Caco-2 (cell line): ENCODE measurements around the gene MTLN. TPM values are rescaled to one million over a fixed set of nuclear protein-coding genes. Genes with fewer than 3 reads are reported as not detected.
"Not testable (repeated sequence)": the region's sequence is repeated elsewhere in the genome, so short reads cannot be mapped to it uniquely, and the experiment has no call there.

ENCODE experiments used
- BruUV-seq: library from RNA; stranded (reverse); fragments of 400-500 nt; replicated peaks from 2 replicates; lab custom pipeline; 2021; lab: Mats Ljungman, UMichigan
- CTCF ChIA-PET: fragments of 300-600 bp; sonication (Branson Sonifier 250); formaldehyde crosslinking; loops from one replicate; lab custom pipeline; 2022; ENCODE audit warnings: antibody characterized with exemption; lab: Charles Lee
- POLR2A ChIA-PET: fragments of 300-600 bp; sonication (Branson Sonifier 250); formaldehyde crosslinking; loops from one replicate; lab custom pipeline; 2022; ENCODE audit warnings: antibody characterized with exemption; lab: Charles Lee
- DNase-seq, 2 experiments: peaks; one replicate each; pipeline versions ENCODE4 v3.0.0 to v3.0.0-alpha.2; 2020 to 2022
- H3K27me3 ChIP-seq: replicated peaks from 2 replicates; pipeline ENCODE4 v1.6.0; 2011; ENCODE audit warnings: low read length; ENCODE audit not compliant: control insufficient read depth, insufficient read depth
- H3K36me3 ChIP-seq: 2 replicates; pipeline ENCODE4 v1.5.1; 2011; ENCODE audit warnings: low read length; ENCODE audit not compliant: control insufficient read depth, insufficient read depth
- H3K4me1 ChIP-seq: fragments of 250-450 bp; sonication (Bioruptor Pico); 2 replicates; pipeline ENCODE4 v1.5.1; 2020; ENCODE audit warnings: mild to moderate bottlenecking
- H3K4me3 ChIP-seq: 2 replicates; pipeline ENCODE4 v1.5.1; 2011; ENCODE audit warnings: low read depth, mild to moderate bottlenecking, control low read depth, low read length
- H3K9me3 ChIP-seq: fragments of 250-450 bp; sonication (Bioruptor Pico); 2 replicates; pipeline ENCODE4 v1.5.1; 2020; ENCODE audit warnings: mild to moderate bottlenecking, moderate library complexity
- H3K27ac Mint-ChIP-seq: one replicate; pipeline ENCODE4 v1.8.0; 2022; ENCODE audit warnings: mixed read lengths; ENCODE audit not compliant: unreplicated experiment
- H3K27me3 Mint-ChIP-seq: one replicate; pipeline ENCODE4 v1.8.0; 2022; ENCODE audit warnings: mixed read lengths; ENCODE audit not compliant: insufficient read depth, unreplicated experiment
- H3K36me3 Mint-ChIP-seq: one replicate; pipeline ENCODE4 v1.8.0; 2022; ENCODE audit warnings: mild to moderate bottlenecking, mixed read lengths; ENCODE audit not compliant: insufficient read depth, unreplicated experiment
- H3K4me1 Mint-ChIP-seq: one replicate; pipeline ENCODE4 v1.8.0; 2022; ENCODE audit warnings: low read depth, mixed read lengths; ENCODE audit not compliant: unreplicated experiment
- H3K4me3 Mint-ChIP-seq: one replicate; pipeline ENCODE4 v1.8.0; 2022; ENCODE audit warnings: mild to moderate bottlenecking, moderate library complexity, mixed read lengths; ENCODE audit not compliant: unreplicated experiment
- H3K9me3 Mint-ChIP-seq: one replicate; pipeline ENCODE4 v1.8.0; 2022; ENCODE audit warnings: mixed read lengths; ENCODE audit not compliant: unreplicated experiment
- CTCF ChIP-seq, 2 experiments: fragments of 200-600 bp in 1 of 2; IDR thresholded peaks; 1 replicate in 1 of 2; 2 replicates in 1 of 2; pipeline versions ENCODE4 v1.5.1 to v1.8.0; 2011 to 2022; ENCODE audit warnings: antibody characterized with exemption in 1 of 2, control low read depth in 1 of 2, inconsistent platforms in 1 of 2, low read depth in 1 of 2, low read length in 1 of 2, mild to moderate bottlenecking in 1 of 2, moderate library complexity in 1 of 2; ENCODE audit not compliant: insufficient read depth in 1 of 2, severe bottlenecking in 1 of 2, unreplicated experiment in 1 of 2
- intact Hi-C: fragments of 100-400 bp; cut with micrococcal nuclease; formaldehyde crosslinking; loops from one replicate; pipeline ENCODE4 v1.10.0; 2022; ENCODE audit not compliant: unreplicated experiment
- total RNA-seq: library from RNA; stranded (reverse); gene quantifications from 2 replicates; pipeline ENCODE4 v1.2.3, GENCODE V29; 2022

Gene MTLN
- total RNA-seq, 1 experiment from 2014 or later = 48.7 TPM

- Histone ChIP-seq H3K9me3 (no peaks in the 10 kb centered on the region; the same call in 1 of the 2 replicates), H3K4me1 (no peaks in the 10 kb centered on the region), H3K27me3 (no peaks in the 10 kb centered on the region), H3K4me3 (no peak overlapping the region), H3K36me3 (no peaks in the 10 kb centered on the region)
- no peak for TF ChIP-seq CTCF (IDR thresholded peaks at IDR 0.05; ENCODE audit: insufficient read depth in 1 of 2, low read depth in 1 of 2, low read length in 1 of 2, severe bottlenecking in 1 of 2, unreplicated experiment in 1 of 2)
- CTCF ChIA-PET = no interaction called here
- Mint-ChIP-seq H3K27ac (no peak overlapping the region), H3K27me3 (peaks cover 5% of the 10 kb centered on the region), H3K9me3 (peaks cover 11% of the 10 kb centered on the region), H3K4me3 (no peak overlapping the region), H3K36me3 (no peaks in the 10 kb centered on the region), H3K4me1 (no peaks in the 10 kb centered on the region)
- intact Hi-C loops = no loop called here
- no TSS peak for BruUV-seq
- POLR2A ChIA-PET = no interaction called here
- DNase-seq = no peak
Observed at GRCh38 chr2:110220190-110220564, 7.8 kb upstream of the MTLN start.

GRCh38 chr2:110219496-110220189 is 7.3 kb upstream of the MTLN start:
- DNase-seq = no peak
- BruUV-seq = no TSS peak
- no peak overlapping the region for H3K4me3 Mint-ChIP-seq
- no peak for TF ChIP-seq CTCF (IDR thresholded peaks at IDR 0.05; ENCODE audit: insufficient read depth in 1 of 2, low read depth in 1 of 2, low read length in 1 of 2, severe bottlenecking in 1 of 2, unreplicated experiment in 1 of 2)
- no peak overlapping the region for H3K27ac Mint-ChIP-seq
- Histone ChIP-seq H3K9me3 (no peaks in the 10 kb centered on the region; the same call in 1 of the 2 replicates), H3K36me3 (no peaks in the 10 kb centered on the region), H3K27me3 (no peaks in the 10 kb centered on the region), H3K4me3 (no peak overlapping the region), H3K4me1 (no peaks in the 10 kb centered on the region)
- intact Hi-C loops = no loop called here
- peaks cover 11% of the 10 kb centered on the region for H3K9me3 Mint-ChIP-seq
- POLR2A ChIA-PET = no interaction called here
- CTCF ChIA-PET = no interaction called here
- peaks cover 5% of the 10 kb centered on the region for H3K27me3 Mint-ChIP-seq
- no peaks in the 10 kb centered on the region for H3K36me3 Mint-ChIP-seq
- no peaks in the 10 kb centered on the region for H3K4me1 Mint-ChIP-seq

- H3K27ac Mint-ChIP-seq, H3K4me3 ChIP-seq, H3K27me3 ChIP-seq, H3K4me1 Mint-ChIP-seq, H3K4me1 ChIP-seq, CTCF ChIA-PET, H3K9me3 ChIP-seq, H3K4me3 Mint-ChIP-seq, POLR2A ChIA-PET, H3K36me3 ChIP-seq, H3K27me3 Mint-ChIP-seq, BruUV-seq, DNase-seq, intact Hi-C loops, H3K36me3 Mint-ChIP-seq: not testable (repeated sequence)
- H3K9me3 Mint-ChIP-seq = peaks cover 11% of the 10 kb centered on the region
Observed at GRCh38 chr2:110218889-110219288, 6.5 kb upstream of the MTLN start.
